GM23338 (cell line): Measurements from ENCODE around the gene S100A3.

Experiments
- CREB1 ChIP-seq: fragments of 250-450 bp; sonication (Bioruptor Pico); IDR thresholded peaks from 2 replicates; pipeline ENCODE4 v1.5.0; 2020; ENCODE audit warnings: low read depth, mild to moderate bottlenecking, moderate library complexity
- CTCF ChIP-seq, 2 experiments: fragments of 200-600 bp in 1 of 2; sonication (generic) in 1 of 2; conservative IDR thresholded peaks; 2 replicates each; pipeline versions ENCODE4 v1.5.1 to v1.6.1; 2016 to 2017; ENCODE audit warnings: antibody characterized with exemption in 2 of 2, low read depth in 2 of 2, mild to moderate bottlenecking in 2 of 2, moderate library complexity in 1 of 2
- ETS1 ChIP-seq: IDR thresholded peaks from 2 replicates; pipeline ENCODE4 v1.6.1; 2016; ENCODE audit warnings: antibody characterized with exemption
- EZH2 ChIP-seq: fragments of 200-600 bp; sonication (generic); IDR thresholded peaks from one replicate; pipeline ENCODE4 v1.8.0; 2017; ENCODE audit warnings: antibody characterized with exemption, mild to moderate bottlenecking, low read depth; ENCODE audit not compliant: unreplicated experiment
- EZH2phosphoT487 ChIP-seq: fragments of 200-600 bp; sonication (generic); IDR thresholded peaks from one replicate; pipeline ENCODE4 v1.8.1; 2018; ENCODE audit warnings: antibody characterized with exemption; ENCODE audit not compliant: unreplicated experiment
- POLR2AphosphoS5 ChIP-seq: IDR thresholded peaks from 2 replicates; pipeline ENCODE4 v1.6.1; 2016; ENCODE audit warnings: antibody characterized with exemption, low read depth
- REST ChIP-seq: IDR thresholded peaks from one replicate; pipeline ENCODE4 v1.6.1; 2018; ENCODE audit warnings: antibody characterized with exemption; ENCODE audit not compliant: unreplicated experiment

GRCh38 chr1:153572569-153573015 lies 23.5 kb upstream of the S100A3 start:
- TF ChIP-seq REST (no peak), EZH2 (no peak), CTCF (conservative IDR thresholded peaks at IDR 0.05; ENCODE audit: low read depth in 2 of 2) (peak; percentile 76 to 96), CREB1 (CRISPR knock-in tag) (no peak), ETS1 (no peak), POLR2AphosphoS5 (no peak), EZH2phosphoT487 (no peak)
